MM.1S (cell line): ENCODE data around the gene TSPO2.

Experiments used
- DNase-seq: peaks from one replicate; pipeline ENCODE4 v3.0.0-alpha.2; 2015
- H2AFZ ChIP-seq: fragments of 300-600 bp; sonication (generic); 2 replicates; pipeline ENCODE4 v1.6.0; 2016; ENCODE audit warnings: antibody characterized with exemption, low read length
- H3F3A ChIP-seq: fragments of 300-600 bp; sonication (generic); 2 replicates; pipeline ENCODE4 v1.6.1; 2016; ENCODE audit warnings: mild to moderate bottlenecking, antibody characterized with exemption, low read length, moderate library complexity, mixed read lengths; ENCODE audit not compliant: insufficient read depth
- H3K27ac ChIP-seq: fragments of 300-600 bp; sonication (generic); 2 replicates; pipeline ENCODE4 v1.5.1; 2016; ENCODE audit warnings: mild to moderate bottlenecking, low read length
- H3K27me3 ChIP-seq: fragments of 300-600 bp; sonication (generic); replicated peaks from 2 replicates; pipeline ENCODE4 v1.6.0; 2016; ENCODE audit warnings: low read length; ENCODE audit not compliant: insufficient read depth
- H3K36me3 ChIP-seq: fragments of 300-600 bp; sonication (generic); replicated peaks from 2 replicates; pipeline ENCODE4 v1.6.1; 2016; ENCODE audit warnings: mild to moderate bottlenecking, low read length, mixed read lengths; ENCODE audit not compliant: insufficient read depth
- H3K4me1 ChIP-seq: fragments of 300-600 bp; sonication (generic); 2 replicates; pipeline ENCODE4 v1.6.1; 2016; ENCODE audit warnings: low read length, mixed read lengths
- H3K4me2 ChIP-seq: fragments of 300-600 bp; sonication (generic); 2 replicates; pipeline ENCODE4 v1.6.0; 2016; ENCODE audit warnings: low read depth, low read length
- H3K4me3 ChIP-seq: fragments of 300-600 bp; sonication (generic); 2 replicates; pipeline ENCODE4 v1.5.1; 2016; ENCODE audit warnings: low read length, mixed read lengths
- H3K79me2 ChIP-seq: fragments of 300-600 bp; sonication (generic); 2 replicates; pipeline ENCODE4 v1.6.1; 2016; ENCODE audit warnings: mixed run types, low read length, mixed read lengths
- H3K9ac ChIP-seq: fragments of 300-600 bp; sonication (generic); 2 replicates; pipeline ENCODE4 v1.6.1; 2016; ENCODE audit warnings: low read length, mixed read lengths
- H3K9me2 ChIP-seq: fragments of 300-600 bp; sonication (generic); replicated peaks from 2 replicates; pipeline ENCODE4 v1.6.1; 2016; ENCODE audit warnings: mild to moderate bottlenecking, low read length, mixed read lengths; ENCODE audit not compliant: insufficient read depth
- H3K9me3 ChIP-seq: fragments of 300-600 bp; sonication (generic); replicated peaks from 2 replicates; pipeline ENCODE4 v1.6.1; 2016; ENCODE audit warnings: mild to moderate bottlenecking, low read length, mixed read lengths; ENCODE audit not compliant: insufficient read depth
- H4K20me1 ChIP-seq: fragments of 300-600 bp; sonication (generic); 2 replicates; pipeline ENCODE4 v1.6.1; 2016; ENCODE audit warnings: mild to moderate bottlenecking, low read length, moderate library complexity, mixed read lengths; ENCODE audit not compliant: insufficient read depth
- EZH2 ChIP-seq: fragments of 300-600 bp; sonication (generic); optimal IDR thresholded peaks from 2 replicates; pipeline ENCODE3; 2017; ENCODE audit warnings: low read depth, mild to moderate bottlenecking, antibody characterized with exemption, low read length, mixed read lengths
- EZH2phosphoT487 ChIP-seq: fragments of 300-600 bp; sonication (generic); IDR thresholded peaks from 2 replicates; pipeline ENCODE4 v1.6.1; 2018; ENCODE audit warnings: antibody characterized with exemption, low read length
- TF ChIP-seq, protein P1 (sequence below): fragments of 300-600 bp; sonication (generic); IDR thresholded peaks from 2 replicates; pipeline ENCODE4 v1.5.1; 2016; ENCODE audit warnings: antibody characterized with exemption, low read length, mixed read lengths

TSPO2 gene

GRCh38 chr6:40997234-40997957 lies 44.9 kb upstream of the TSPO2 start:
- Histone ChIP-seq H3K27ac (no peak overlapping the region), H4K20me1 (no peaks in the 10 kb centered on the region), H3K4me3 (no peak overlapping the region), H3K9ac (no peak overlapping the region), H3K9me3 (no peaks in the 10 kb centered on the region), H3K9me2 (no peaks in the 10 kb centered on the region), H3K79me2 (no peaks in the 10 kb centered on the region), H2AFZ (no peak overlapping the region), H3F3A (no peaks in the 10 kb centered on the region), H3K36me3 (no peaks in the 10 kb centered on the region), H3K27me3 (no peaks in the 10 kb centered on the region), H3K4me1 (no peaks in the 10 kb centered on the region), H3K4me2 (no peak overlapping the region)
- TF ChIP-seq EZH2 (no peak), EZH2phosphoT487 (no peak)
- TF ChIP-seq, protein P1, sequence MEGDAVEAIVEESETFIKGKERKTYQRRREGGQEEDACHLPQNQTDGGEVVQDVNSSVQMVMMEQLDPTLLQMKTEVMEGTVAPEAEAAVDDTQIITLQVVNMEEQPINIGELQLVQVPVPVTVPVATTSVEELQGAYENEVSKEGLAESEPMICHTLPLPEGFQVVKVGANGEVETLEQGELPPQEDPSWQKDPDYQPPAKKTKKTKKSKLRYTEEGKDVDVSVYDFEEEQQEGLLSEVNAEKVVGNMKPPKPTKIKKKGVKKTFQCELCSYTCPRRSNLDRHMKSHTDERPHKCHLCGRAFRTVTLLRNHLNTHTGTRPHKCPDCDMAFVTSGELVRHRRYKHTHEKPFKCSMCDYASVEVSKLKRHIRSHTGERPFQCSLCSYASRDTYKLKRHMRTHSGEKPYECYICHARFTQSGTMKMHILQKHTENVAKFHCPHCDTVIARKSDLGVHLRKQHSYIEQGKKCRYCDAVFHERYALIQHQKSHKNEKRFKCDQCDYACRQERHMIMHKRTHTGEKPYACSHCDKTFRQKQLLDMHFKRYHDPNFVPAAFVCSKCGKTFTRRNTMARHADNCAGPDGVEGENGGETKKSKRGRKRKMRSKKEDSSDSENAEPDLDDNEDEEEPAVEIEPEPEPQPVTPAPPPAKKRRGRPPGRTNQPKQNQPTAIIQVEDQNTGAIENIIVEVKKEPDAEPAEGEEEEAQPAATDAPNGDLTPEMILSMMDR = no peak
- DNase-seq = no peak

GRCh38 chr6:40998661-40999060 lies 43.6 kb upstream of the TSPO2 start:
- no peak overlapping the region for H3K9ac ChIP-seq
- no peak overlapping the region for H2AFZ ChIP-seq
- H3K4me3 ChIP-seq = no peak overlapping the region
- H4K20me1 ChIP-seq = no peaks in the 10 kb centered on the region
- TF ChIP-seq, protein P1 = no peak
- no peak for TF ChIP-seq EZH2phosphoT487
- no peaks in the 10 kb centered on the region for H3K79me2 ChIP-seq
- H3K27ac ChIP-seq = no peak overlapping the region
- no peaks in the 10 kb centered on the region for H3K4me1 ChIP-seq
- no peak for DNase-seq
- no peaks in the 10 kb centered on the region for H3K36me3 ChIP-seq
- no peaks in the 10 kb centered on the region for H3K9me3 ChIP-seq
- no peaks in the 10 kb centered on the region for H3K27me3 ChIP-seq
- no peak overlapping the region for H3K4me2 ChIP-seq
- H3K9me2 ChIP-seq = no peaks in the 10 kb centered on the region
- H3F3A ChIP-seq = no peaks in the 10 kb centered on the region

- H2AFZ ChIP-seq = no peak overlapping the region
- H3K36me3 ChIP-seq = no peaks in the 10 kb centered on the region
- no peak overlapping the region for H3K4me2 ChIP-seq
- no peaks in the 10 kb centered on the region for H4K20me1 ChIP-seq
- no peak overlapping the region for H3K4me3 ChIP-seq
- no peaks in the 10 kb centered on the region for H3K9me3 ChIP-seq
- no peaks in the 10 kb centered on the region for H3K79me2 ChIP-seq
- DNase-seq = no peak
- no peaks in the 10 kb centered on the region for H3F3A ChIP-seq
- no peaks in the 10 kb centered on the region for H3K9me2 ChIP-seq
- H3K27me3 ChIP-seq = no peaks in the 10 kb centered on the region
- H3K27ac ChIP-seq = no peak overlapping the region
- TF ChIP-seq EZH2phosphoT487 (no peak), EZH2 (no peak)
- TF ChIP-seq, protein P1 = peak; percentile 44
- no peaks in the 10 kb centered on the region for H3K4me1 ChIP-seq
- no peak overlapping the region for H3K9ac ChIP-seq
Observed at GRCh38 chr6:40999569-40999968, 42.7 kb upstream of the TSPO2 start.
